GM21447 (cell line): ENCODE data around the gene MIER2.

Experiments
- ATAC-seq: cut with Tn5 transposase; IDR thresholded peaks from one replicate; pipeline ENCODE4 v1.9.1; 2021; ENCODE audit not compliant: unreplicated experiment

Gene MIER2

DNA sequence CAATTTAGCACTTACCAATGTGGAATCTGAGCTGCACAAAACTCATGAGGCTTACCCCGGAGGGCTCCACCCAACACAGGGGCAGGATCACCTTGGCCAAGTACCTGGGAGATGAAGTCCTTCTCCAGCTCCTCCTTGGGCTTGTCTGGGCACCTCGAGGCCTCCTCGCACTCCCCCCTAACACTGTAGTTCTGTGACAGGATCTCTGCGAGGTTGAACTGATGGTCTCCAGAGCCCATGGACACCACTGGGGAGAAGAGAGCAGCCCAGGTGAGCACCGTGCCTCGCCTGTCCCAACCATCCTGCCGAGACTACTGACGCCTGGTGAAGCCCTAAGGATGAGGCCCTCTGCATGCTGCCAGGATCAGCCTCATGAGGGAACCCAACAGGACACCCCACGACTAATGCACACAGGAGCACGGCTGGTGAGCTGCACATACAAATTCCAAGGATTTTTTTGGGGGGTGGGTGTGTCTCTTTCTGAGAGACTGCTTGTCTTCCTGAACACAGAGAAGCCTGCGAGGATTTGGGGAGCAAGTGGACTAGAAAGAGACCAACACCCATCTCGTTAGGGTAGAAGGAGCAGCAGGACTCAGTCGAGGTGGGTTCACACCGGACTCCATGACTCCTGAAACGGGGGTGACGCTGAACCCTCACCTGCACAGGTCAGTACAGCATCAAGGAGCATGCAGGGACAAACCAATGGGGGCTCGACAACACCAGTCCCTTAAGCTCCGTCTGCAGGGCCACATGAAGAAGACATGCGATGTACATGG lies 10.1 kb downstream of the MIER2 start:
- no peak for ATAC-seq

DNA sequence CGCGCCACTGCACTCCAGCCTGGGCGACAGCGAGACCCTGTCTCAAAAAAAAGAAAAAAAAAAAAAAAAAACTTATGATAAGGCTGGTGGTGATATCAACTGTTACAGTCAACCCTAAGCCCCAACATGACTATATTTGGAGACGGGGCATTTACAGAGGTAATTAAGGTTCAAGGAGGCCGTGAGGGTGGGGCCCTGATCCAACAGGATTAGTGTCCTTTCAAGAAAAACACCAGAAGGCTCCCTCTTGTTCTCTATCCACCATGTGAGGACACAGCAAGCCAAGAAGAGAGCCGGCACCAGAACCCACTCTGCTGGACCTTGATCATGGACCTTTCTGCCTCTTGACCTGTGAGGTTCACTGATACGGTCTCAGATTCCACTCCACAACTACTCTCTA lies 14.1 kb downstream of the MIER2 start:
- no peak for ATAC-seq

DNA sequence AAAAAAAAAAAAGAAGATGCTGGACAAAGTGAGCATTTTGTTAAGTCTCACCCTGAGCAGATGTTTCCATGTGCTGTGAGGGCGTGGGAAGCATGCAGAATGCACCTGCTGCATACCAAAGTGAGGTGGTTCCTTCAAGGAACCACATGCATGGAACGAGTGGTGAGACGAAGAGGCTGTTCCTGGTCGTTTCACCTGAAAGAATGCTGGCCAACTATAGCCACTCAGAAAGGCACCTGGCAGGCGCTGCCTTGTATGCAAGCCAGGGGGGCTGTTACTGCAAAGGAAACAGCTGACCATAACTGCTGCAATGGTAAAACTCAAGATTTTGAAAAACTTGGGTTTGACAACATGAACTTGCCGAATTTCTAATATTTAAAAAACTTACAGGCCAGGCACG lies 14.7 kb downstream of the MIER2 start:
- ATAC-seq = no peak

DNA sequence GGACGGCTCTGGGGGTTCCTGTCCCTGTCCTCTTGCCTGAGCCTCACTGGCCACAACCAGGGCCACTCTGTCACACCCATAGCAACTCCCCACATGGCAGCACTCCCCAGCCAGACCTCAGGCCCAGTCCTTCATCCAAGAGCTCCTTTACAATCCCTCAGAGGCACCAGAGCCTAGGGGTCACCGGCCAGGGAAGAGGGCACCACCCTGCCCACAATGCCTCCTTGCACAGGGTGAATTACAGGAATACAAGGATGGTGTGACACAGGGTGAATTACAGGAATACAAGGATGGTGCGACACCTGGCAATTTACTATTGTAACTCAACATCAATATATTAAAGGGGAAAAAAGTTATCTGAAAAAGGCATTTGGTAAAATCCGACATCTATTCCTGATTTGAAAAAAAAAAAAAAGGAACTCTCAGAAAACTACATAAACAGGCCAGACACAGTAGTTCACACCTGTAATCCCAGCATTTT lies 16.5 kb downstream of the MIER2 start:
- no peak for ATAC-seq

DNA sequence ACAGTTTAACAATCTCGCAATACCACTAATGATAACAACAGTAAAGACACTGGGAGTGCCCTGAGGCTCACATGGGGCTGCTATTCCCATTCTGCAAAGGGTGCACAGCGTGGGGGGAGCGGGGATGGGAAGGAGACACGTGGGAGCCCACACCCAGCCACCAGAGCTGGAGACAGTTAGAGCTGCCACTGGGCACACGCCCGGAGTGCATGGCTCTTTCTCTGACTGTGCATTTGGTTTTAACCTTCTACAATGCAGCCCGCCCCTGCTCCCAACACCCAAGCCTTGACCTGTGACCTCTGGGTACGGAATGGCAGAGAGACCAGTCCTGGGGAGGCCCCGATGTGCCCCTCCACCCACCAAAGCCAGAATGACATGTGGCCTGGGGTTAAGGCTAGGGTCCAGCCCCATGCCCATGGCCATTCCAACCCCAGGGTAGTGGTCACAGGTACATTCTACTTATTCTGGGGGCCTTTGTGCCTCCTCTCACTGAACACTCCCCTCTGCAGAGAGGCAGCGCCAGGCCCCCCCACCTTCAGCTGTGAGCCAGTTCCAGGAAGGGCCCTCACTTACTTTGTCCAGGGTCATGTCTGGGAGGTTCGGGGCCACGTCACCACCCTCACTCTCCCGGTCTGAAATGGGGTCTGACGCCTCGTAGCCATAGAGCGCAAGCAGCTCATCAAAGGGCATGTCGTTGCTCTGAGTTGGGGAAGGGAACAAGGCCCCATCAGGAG lies 17.1 kb downstream of the MIER2 start:
- ATAC-seq = no peak

DNA sequence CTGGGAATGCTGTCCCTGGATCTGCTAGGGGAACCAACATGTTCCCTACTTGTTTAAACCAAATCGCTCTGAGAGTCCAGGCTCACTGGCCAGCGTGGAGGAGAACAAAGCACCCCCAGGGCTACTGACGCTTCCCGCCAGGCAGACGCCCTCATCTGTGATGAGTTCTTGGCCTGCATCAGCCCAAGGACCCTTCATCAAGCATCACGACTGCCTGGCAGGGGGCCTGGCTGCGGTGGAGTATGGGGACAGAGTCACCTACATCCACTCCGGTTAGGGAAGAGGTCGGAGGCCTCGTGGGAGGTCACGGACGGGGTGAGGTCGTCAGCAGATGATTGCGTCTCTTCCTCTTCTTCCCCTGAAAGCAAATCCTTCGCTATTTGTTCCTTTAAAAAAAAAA lies 17.7 kb downstream of the MIER2 start:
- no peak for ATAC-seq

DNA sequence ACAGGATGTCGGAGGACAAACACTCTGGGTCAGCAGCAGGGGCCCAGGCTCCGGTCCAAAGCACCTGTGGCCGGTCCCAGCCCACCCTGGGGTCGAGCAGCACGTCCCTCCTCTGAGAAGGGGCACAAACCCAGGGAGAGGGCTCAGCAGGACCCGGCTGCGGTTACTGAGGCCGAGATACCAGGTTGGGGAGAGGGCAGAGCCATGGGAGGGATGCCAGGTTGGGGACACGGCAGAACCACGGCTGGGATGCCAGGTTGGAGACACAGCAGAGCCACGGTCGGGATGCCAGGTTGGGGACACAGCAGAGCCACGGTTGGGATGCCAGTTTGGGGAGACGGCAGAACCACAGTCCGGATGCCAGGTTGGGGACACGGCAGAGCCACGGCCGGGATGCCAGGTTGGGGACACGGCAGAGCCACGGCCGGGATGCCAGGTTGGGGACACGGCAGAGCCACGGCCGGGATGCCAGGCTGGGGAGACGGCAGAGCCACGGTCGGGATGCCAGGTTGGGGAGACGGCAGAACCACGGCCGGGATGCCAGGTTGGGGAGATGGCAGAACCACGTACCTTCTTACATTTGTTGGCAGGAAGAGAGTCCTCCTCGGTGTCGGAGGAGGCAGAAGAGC lies 18.5 kb downstream of the MIER2 start:
- no peak for ATAC-seq

DNA sequence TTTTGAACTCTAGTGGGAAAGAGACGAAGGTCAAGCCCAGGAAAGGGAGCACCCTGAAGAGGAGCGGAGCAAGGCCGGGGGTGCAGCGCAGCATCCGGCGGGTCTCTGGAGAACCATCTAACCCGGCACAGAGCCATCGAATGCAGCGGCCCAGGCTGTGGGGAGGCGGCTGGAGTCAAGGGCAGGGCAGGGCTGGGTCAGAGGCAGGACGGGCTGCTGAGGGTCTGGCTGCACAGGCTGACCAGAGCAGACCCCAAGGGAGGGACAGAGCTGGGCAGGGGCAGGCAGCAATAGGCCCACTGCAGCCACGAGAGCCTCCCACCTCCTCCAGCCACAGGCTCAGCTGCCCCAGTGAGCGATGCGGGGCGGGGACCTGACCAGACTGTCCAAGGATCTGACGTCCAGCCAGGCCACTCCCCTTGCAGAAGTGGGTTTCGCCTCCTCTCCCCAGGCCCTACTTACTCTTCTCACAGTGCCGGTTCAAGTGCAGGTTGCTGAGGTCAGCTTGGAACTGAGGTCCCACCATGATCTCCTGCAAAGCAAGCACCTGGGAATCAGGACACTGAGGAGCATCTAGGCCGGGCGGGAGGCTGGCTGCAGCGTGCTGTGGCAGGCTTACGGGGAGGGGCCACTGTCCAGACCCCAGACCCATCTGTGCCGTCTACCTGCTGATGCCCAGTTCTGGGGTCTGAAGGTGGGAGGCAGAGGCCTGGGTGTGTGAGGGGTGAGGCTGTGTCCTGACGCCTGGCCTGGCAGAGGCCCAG lies 19.2 kb downstream of the MIER2 start:
- no peak for ATAC-seq

DNA sequence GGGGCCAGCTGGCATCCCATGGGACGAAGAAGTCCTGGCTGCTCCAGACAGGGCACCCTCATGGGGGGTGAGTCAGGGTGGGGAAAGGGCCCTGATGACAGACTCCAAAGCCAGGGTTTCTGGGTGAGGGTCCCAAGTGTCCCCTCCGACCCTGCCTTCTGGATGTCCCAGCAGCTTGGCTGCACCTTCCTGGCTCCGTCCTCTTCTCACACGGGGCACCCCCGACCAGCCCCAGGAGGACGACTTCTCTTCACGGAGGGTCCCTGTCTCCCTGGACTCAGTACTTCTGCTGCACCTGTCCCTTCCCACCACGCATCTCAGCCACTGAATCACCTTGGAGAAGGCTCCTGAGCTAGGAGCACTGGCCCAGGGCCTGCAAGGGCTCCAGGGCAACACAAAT lies 19.9 kb downstream of the MIER2 start:
- no peak for ATAC-seq

DNA sequence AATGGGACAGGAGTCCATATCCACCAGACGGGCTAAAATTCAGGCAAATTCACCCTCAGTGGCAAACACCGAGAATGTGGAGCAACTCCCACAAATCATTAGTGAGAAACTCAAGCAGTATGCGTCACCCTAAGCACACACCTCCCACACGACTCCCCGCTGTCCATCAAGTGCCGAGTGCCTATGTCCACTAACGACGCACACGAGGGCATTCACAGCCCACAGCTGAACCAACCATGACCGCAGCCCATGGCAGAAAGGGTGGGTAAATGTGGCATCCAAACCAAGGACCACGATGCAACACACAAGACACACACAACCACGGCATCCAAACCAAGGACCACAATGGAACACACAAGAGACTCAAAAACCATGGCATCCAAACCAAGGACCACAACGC lies 22.0 kb downstream of the MIER2 start:
- no peak for ATAC-seq

DNA sequence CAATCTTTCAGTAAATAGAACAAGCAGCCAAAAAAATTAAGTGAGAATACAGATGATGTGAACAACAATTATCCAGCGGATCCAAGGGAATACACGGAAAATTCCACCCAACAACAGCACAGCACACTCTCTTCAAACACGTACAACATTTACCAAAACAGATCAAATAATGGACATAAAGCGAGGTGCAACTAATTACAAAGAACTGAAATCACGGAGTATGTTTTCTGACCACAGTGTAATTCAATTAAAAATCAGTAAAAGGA lies 26.2 kb downstream of the MIER2 start:
- no peak for ATAC-seq

DNA sequence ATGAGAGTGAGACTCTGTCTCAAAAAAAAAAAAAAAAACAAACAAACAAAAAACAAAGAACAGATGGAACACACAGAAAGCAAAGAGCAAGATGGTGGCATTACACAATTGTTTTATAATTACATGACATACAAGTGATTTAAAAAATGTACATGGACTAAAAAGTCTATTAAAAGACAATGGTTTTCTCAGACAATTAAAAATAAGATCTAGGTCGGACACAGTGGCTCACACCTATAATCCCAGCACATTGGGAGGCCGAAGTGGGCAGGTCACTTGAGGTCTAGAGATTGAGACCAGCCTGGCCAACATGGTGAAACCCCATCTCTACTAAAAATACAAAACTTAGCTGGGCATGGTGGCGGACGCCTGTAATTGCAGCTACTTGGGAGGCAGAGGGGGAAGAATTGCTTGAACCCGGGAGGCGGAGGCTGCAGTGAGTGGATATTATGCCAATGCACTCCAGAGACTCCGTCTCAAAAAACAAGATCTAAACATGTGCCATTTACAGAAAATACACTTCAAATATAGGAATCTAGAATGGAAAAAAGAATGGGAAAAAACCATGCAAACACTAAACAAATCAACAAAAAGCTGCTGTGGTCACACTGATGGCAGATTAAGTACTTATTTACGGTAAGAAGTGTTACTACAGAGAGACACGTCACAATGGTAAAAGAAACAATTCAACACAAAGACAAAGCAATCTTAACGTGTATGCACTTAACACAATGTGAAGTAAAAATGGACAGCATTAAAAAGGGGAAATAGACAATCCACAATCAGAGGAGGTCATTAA lies 26.7 kb downstream of the MIER2 start:
- ATAC-seq = no peak

DNA sequence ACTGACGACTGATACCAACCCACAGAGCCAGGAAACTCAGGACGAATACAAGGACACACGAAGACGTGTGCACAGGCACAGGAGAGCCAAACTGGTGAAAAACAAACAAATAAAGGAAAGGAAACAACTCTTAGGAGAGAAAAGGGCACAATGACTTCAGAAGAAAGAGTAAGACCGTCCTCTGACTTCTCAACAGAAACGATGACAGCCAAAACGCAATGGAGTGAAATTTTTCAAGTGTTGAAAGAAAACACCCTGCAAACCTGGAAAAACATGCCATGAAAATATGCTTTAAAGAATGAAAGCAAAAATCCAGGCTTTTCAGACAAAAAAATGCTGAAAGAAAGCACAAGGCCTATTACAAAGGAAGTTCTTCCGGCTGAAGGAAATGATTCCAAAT lies 28.8 kb downstream of the MIER2 start:
- ATAC-seq = no peak

DNA sequence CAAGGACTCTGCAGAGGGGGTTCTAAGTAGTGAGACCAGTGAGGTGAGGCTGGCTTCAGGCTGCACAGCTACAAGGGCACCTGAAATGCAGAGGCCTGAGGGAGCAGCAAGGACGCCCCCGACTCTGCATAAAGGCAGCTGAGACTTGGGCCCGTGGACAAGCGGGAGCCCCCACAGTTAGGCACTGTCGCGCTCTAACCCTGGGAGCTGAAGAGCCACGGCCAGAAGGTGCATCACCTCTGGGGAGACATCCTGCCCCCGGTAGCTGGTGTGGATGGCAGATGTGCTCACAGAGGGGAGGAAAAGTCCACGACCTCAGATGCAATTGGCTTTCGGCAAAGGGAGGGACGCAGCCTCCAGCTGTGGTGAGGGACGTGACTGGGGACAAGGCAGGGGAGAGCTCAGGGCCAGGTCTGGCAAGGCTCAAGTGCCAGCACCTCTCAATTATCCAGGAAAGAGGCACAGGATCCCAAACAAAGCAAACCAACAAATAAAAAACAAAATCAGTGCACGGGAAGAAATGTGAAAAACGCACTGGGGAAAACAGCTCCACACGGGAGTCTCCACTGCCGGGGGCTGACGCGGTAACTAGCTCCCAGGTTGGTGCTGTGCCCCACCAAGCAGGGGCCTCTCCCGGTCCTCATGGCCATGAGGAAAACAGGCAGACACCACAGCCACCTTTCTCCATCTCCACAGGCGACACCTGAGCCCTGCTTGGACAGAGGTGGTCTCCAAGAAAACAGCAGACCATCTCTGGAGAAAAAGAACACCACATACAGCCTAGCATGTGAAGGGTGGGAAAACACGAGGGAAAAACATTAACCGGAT lies 30.4 kb downstream of the MIER2 start:
- no peak for ATAC-seq

DNA sequence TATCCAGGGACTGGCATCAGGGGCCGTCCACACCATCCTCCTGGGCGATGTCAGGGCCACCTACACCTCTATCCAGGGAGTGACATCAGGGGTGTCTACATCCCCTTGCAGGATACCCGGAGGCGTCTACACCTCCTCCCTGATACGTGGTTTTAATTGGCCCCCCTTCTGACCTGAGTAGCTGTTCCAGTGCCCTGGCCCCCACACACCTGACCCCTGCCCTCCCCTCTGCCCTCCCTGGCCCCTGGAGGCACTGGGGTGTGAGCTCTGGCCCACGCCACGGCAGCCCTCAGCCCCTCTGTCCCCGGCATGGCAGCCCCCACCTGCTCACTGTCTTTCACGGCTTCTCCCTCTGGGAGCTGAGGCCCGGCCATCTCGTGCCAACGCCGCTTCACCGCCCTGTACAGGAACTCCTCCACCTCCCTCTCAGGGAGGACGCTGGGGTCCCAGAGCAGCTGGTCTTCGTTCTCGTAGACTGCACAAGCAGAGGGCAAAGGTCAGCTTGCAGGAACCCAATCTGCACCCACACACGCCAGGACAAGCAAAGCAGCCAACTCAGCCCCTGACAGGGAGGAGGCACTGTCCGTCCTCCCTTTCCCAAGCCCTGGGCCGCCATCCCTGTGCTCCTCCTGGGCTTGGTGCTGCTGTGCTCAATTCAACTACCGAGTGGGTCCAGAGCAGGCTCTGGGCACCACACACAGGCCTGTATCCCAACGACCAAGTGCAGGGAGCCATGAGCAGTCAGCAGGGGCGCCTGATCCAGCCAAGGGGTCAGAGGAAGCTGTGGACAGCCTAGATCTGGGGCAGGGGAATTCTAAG lies 31.2 kb downstream of the MIER2 start:
- ATAC-seq = no peak

DNA sequence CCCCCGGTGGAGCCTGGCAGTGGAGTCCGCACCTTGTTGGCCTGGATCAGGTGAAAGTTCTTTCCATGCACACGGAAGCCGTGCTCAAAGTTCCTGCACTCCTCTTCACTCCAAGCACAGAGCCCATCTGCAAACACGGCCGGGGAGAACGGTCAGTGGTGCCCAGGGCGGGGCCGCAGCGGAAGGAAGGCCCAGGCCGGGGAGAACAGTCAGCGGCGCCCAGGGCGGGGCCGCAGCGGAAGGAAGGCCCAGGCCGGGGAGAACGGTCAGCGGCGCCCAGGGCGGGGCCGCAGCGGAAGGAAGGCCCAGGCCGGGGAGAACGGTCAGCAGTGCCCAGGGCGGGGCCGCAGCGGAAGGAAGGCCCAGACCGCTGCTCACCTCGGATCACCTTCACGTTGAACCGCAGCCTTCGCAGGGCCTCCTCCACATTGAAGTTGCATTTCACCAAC lies 32.8 kb downstream of the MIER2 start:
- ATAC-seq = no peak

DNA sequence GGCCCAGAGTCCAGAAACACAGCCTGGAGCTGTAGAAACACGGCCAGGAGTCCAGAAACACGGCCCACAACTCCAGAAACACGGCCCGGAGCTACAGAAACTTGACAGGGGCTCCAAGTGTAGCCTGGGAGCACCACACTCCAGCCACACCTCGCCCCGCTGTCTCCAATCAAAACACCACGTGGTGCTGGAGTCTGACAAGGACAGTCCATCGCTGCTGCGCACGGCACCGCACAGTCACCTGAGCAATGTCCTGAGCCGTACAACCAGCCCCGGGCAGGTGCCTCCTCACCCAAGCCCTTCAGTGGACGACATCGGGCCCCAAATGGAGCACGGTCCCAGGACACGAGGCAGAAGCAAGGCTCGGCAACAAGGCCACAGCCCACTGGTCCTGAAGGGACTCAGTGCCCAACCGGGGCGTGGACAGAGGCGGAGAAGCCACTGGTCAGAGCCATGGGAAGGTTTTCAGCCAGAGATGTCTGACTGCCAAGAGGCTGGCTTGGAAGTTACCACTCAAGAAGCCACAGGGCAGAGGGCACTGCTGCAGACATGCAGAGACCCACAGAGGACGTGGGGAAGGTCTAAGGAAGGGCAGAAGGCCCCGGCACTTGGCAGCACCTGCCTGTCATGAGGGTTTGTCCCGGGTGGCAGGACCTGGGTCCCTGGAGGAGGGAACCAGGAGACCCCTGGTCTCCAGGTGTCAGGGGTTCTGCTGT lies 33.7 kb downstream of the MIER2 start:
- ATAC-seq = no peak

DNA sequence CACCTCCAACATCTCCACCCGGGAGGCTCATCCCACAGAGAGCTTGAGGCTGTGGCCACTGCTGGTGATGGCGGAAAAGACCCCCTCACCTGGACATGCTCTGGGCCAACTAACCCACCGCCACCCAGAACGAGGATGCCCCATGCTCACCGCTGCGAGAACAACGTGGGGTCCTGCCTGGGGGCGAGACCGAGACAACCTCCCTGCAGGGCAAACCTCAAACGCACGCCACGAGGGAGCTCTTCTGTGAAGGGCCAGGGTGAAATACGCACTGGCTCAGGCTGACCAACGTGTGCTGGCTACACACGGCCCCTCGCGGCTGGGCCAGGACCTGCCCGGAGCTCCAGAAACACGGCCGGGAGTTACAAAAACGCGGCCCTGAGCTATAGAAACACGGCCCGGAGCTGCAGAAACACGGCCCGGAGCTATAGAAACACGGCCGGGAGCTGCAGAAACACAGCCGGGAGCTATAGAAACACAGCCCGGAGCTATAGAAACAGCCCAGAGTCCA lies 34.4 kb downstream of the MIER2 start:
- ATAC-seq = no peak
